ENCODE data around the gene RANGAP1. TPM values are rescaled to one million over a fixed set of nuclear protein-coding genes. Genes with fewer than 3 reads are reported as not detected.

RANGAP1 gene
- total RNA-seq, 1 donor from 2014 or later: 43.8 TPM

GRCh38 chr22:41315586-41315985 is 29.6 kb upstream of the RANGAP1 start:
- no peak for TF ChIP-seq CTCF (IDR thresholded peaks at IDR 0.05)
- no peaks in the 10 kb centered on the region for H3K9me3 ChIP-seq
- no peak for DNase-seq
- no peak overlapping the region for H3K4me3 ChIP-seq
- intact Hi-C loops (cut with DNase I): no loop called here
- H3K4me1 ChIP-seq: no peaks in the 10 kb centered on the region
- ATAC-seq: no peak
- H3K27me3 ChIP-seq (ENCODE audit: low read depth): no peaks in the 10 kb centered on the region
- H3K36me3 ChIP-seq: peaks cover under 1% of the 10 kb centered on the region
- no peak overlapping the region for H3K27ac ChIP-seq

GRCh38 chr22:41314821-41315220 is 28.8 kb upstream of the RANGAP1 start:
- Histone ChIP-seq H3K27me3 (ENCODE audit: low read depth) (no peaks in the 10 kb centered on the region), H3K36me3 (no peaks in the 10 kb centered on the region), H3K4me1 (no peaks in the 10 kb centered on the region), H3K27ac (no peak overlapping the region), H3K4me3 (no peak overlapping the region), H3K9me3 (no peaks in the 10 kb centered on the region)
- TF ChIP-seq CTCF (IDR thresholded peaks at IDR 0.05): no peak
- ATAC-seq (no peak), DNase-seq (no peak)
- intact Hi-C loops (cut with DNase I): no loop called here

- no peak for TF ChIP-seq CTCF (IDR thresholded peaks at IDR 0.05)
- no peaks in the 10 kb centered on the region for H3K36me3 ChIP-seq
- H3K27me3 ChIP-seq (ENCODE audit: low read depth): no peaks in the 10 kb centered on the region
- peaks cover 13% of the 10 kb centered on the region for H3K4me1 ChIP-seq
- no peaks in the 10 kb centered on the region for H3K9me3 ChIP-seq
- no peak for DNase-seq
- no peak for ATAC-seq
- no peak overlapping the region for H3K4me3 ChIP-seq
- intact Hi-C loops (cut with DNase I): no loop called here
- no peak overlapping the region for H3K27ac ChIP-seq
Measured at GRCh38 chr22:41311487-41311886, 25.5 kb upstream of the RANGAP1 start.

- no peak for DNase-seq
- no peaks in the 10 kb centered on the region for H3K27me3 ChIP-seq (ENCODE audit: low read depth)
- H3K36me3 ChIP-seq: no peaks in the 10 kb centered on the region
- peaks cover 23% of the 10 kb centered on the region for H3K4me1 ChIP-seq
- no peak for ATAC-seq
- intact Hi-C loops (cut with DNase I): no loop called here
- H3K4me3 ChIP-seq: no peak overlapping the region
- no peak for TF ChIP-seq CTCF (IDR thresholded peaks at IDR 0.05)
- H3K9me3 ChIP-seq: no peaks in the 10 kb centered on the region
- H3K27ac ChIP-seq: no peak overlapping the region
Measured at GRCh38 chr22:41310336-41310735, 24.3 kb upstream of the RANGAP1 start.

- H3K27ac ChIP-seq: no peak overlapping the region
Measured at GRCh38 chr22:41308544-41308947, 22.6 kb upstream of the RANGAP1 start.

More at GRCh38 chr22:41308544-41308947, 22.6 kb upstream of the RANGAP1 start:
- ATAC-seq (peak in 1 of 2 donors; percentile 40), DNase-seq (no peak)
- TF ChIP-seq CTCF (IDR thresholded peaks at IDR 0.05): no peak
- no peaks in the 10 kb centered on the region for H3K36me3 ChIP-seq
- no peak overlapping the region for H3K4me3 ChIP-seq
- no peaks in the 10 kb centered on the region for H3K9me3 ChIP-seq
- peaks cover 25% of the 10 kb centered on the region for H3K4me1 ChIP-seq
- H3K27me3 ChIP-seq (ENCODE audit: low read depth): no peaks in the 10 kb centered on the region
- intact Hi-C loops (cut with DNase I): no loop called here

Measured in lower lobe of right lung (tissue), 2 donors.